Psoas muscle (tissue), 8 donors: Measurements from ENCODE around the gene RAPH1. TPM values are rescaled to one million over a fixed set of nuclear protein-coding genes. Genes with fewer than 3 reads are reported as not detected.

Experiments used
- ATAC-seq, 4 donors: fragments of 200-7000 bp; cut with Tn5 transposase; one replicate each; pipeline ENCODE4 v1.9.1; 2020; ENCODE audit warnings: moderate library complexity in 3 of 4, mild to moderate bottlenecking in 2 of 4
- DNase-seq, 2 donors: peaks; one replicate each; pipeline ENCODE4 v3.0.0-alpha.2; 2020
- H3K27ac ChIP-seq: fragments of 200-600 bp; one replicate; pipeline ENCODE4 v1.8.0; 2022
- H3K27me3 ChIP-seq, 3 donors: fragments of 200-600 bp in 1 of 3; one replicate each; pipeline versions ENCODE4 v1.6.1 to v1.8.0; 2013 to 2022; ENCODE audit warnings: low read length in 2 of 3, mild to moderate bottlenecking in 2 of 3, moderate library complexity in 1 of 3; ENCODE audit not compliant: insufficient read depth in 3 of 3
- H3K36me3 ChIP-seq, 2 donors: fragments of 200-600 bp in 1 of 2; one replicate each; pipeline versions ENCODE4 v1.6.1 to v1.8.0; 2013 to 2022; ENCODE audit warnings: low read depth in 1 of 2, mild to moderate bottlenecking in 1 of 2, moderate library complexity in 1 of 2; ENCODE audit not compliant: insufficient read depth in 1 of 2
- H3K4me1 ChIP-seq: fragments of 200-600 bp; one replicate; pipeline ENCODE4 v1.8.0; 2022
- H3K4me3 ChIP-seq: fragments of 200-600 bp; one replicate; pipeline ENCODE4 v1.8.0; 2022; ENCODE audit warnings: mild to moderate bottlenecking
- H3K9me3 ChIP-seq: fragments of 200-600 bp; one replicate; pipeline ENCODE4 v1.8.0; 2022
- CTCF ChIP-seq: fragments of 200-600 bp; IDR thresholded peaks from one replicate; pipeline ENCODE4 v1.8.0; 2022; ENCODE audit warnings: antibody characterized with exemption
- WGBS, 3 donors: extraction: QIAGEN DNeasy Blood & Tissue Kit; methylation state at CpG; one replicate each; pipeline versions ENCODE4 v1.1.6 to v1.1.7; 2013; 5-methylcytosine and 5-hydroxymethylcytosine counted together
- intact Hi-C, 2 donors: fragments of 100-400 bp; cut with DNase I; formaldehyde crosslinking; loops; one replicate each; pipeline versions ENCODE4 v1.11.0 to v1.14.2; 2022
- polyA plus RNA-seq, 3 donors: library from polyadenylated mRNA; stranded (reverse); fragments of 200-250 nt; gene quantifications; one replicate each; pipeline ENCODE4 v1.2.3, GENCODE V29; 2013
- total RNA-seq, 4 donors: library from RNA; stranded (reverse); fragmentation: NEBNext Ultra II Directional in 2 of 4; extraction: Animal tissue kit (Norgen Biotek cat#: 25700) in 2 of 4; gene quantifications; one replicate each; pipeline versions ENCODE4 v1.2.1 to v1.2.4, GENCODE V29; 2021 to 2023
- donor health status: healthy with polysubstance abuse.
- donor health status: DM: no; HTN: no; CAD: no; lungs with moderate emphysema.
- donor health status: Bipolar disorder and iron deficiency.
- donor health status: healthy.
- donor health status: DM: yes; HTN: yes; CAD: no.
- donor health status: DM: no; HTN: no; CAD: no.
- donor health status: DM: no; HTN: no; CAD: no.
- donor health status: DM: yes; HTN: yes; CAD: no.

The RAPH1 gene
- total and polyA plus RNA-seq, 7 donors, result 4.3 to 47.6 (median 21.9) TPM

GRCh38 chr2:203550266-203550665 lies 15.2 kb upstream of the RAPH1 start:
- Histone ChIP-seq H3K27ac (no peak overlapping the region), H3K36me3 (no peaks in the 10 kb centered on the region), H3K4me3 (no peak overlapping the region), H3K4me1 (no peaks in the 10 kb centered on the region), H3K27me3 (no peaks in the 10 kb centered on the region), H3K9me3 (no peaks in the 10 kb centered on the region)
- ATAC-seq, result no peak
- WGBS, 3 donors, result 93 to 96% (median 94%) methylated on average over 2 of the region's 2 CpGs
- TF ChIP-seq CTCF, result no peak
- DNase-seq, result no peak
- intact Hi-C loops, result no loop called here

GRCh38 chr2:203549406-203549805 lies 14.3 kb upstream of the RAPH1 start:
- ATAC-seq (no peak), DNase-seq (no peak)
- H3K27ac ChIP-seq, result no peak overlapping the region
- no peak overlapping the region for H3K4me3 ChIP-seq
- H3K27me3 ChIP-seq, result no peaks in the 10 kb centered on the region
- no peak for TF ChIP-seq CTCF
- H3K9me3 ChIP-seq, result no peaks in the 10 kb centered on the region
- intact Hi-C loops, result no loop called here
- H3K36me3 ChIP-seq, result no peaks in the 10 kb centered on the region
- H3K4me1 ChIP-seq, result no peaks in the 10 kb centered on the region

GRCh38 chr2:203548887-203549286 lies 13.8 kb upstream of the RAPH1 start:
- no peak for TF ChIP-seq CTCF
- no peaks in the 10 kb centered on the region for H3K4me1 ChIP-seq
- DNase-seq (no peak), ATAC-seq (no peak)
- no peaks in the 10 kb centered on the region for H3K27me3 ChIP-seq
- no peak overlapping the region for H3K27ac ChIP-seq
- intact Hi-C loops, result no loop called here
- H3K4me3 ChIP-seq, result no peak overlapping the region
- no peaks in the 10 kb centered on the region for H3K36me3 ChIP-seq
- no peaks in the 10 kb centered on the region for H3K9me3 ChIP-seq

GRCh38 chr2:203547356-203547755 lies 12.3 kb upstream of the RAPH1 start:
- intact Hi-C loops, result no loop called here
- no peak for TF ChIP-seq CTCF
- ATAC-seq, result no peak

GRCh38 chr2:203544402-203544801 lies 9.3 kb upstream of the RAPH1 start:
- H3K27ac ChIP-seq, result no peak overlapping the region
- WGBS, 3 donors, result 92 to 97% (median 96%) methylated on average over 4 of the region's 4 CpGs
- H3K4me3 ChIP-seq, result no peak overlapping the region
- H3K4me1 ChIP-seq, result no peaks in the 10 kb centered on the region
- no peak for TF ChIP-seq CTCF
- no peaks in the 10 kb centered on the region for H3K36me3 ChIP-seq
- intact Hi-C loops, result no loop called here
- H3K9me3 ChIP-seq, result no peaks in the 10 kb centered on the region
- H3K27me3 ChIP-seq, result no peaks in the 10 kb centered on the region
- ATAC-seq (no peak), DNase-seq (no peak)

More at GRCh38 chr2:203547356-203547755, 12.3 kb upstream of the RAPH1 start:
- 42 to 50% (median 43%) methylated on average over 1 of the region's 1 CpG for WGBS, 3 donors
- no peak overlapping the region for H3K4me3 ChIP-seq
- no peak for DNase-seq
- H3K4me1 ChIP-seq, result no peaks in the 10 kb centered on the region
- H3K36me3 ChIP-seq, result no peaks in the 10 kb centered on the region
- no peak overlapping the region for H3K27ac ChIP-seq
- no peaks in the 10 kb centered on the region for H3K27me3 ChIP-seq
- H3K9me3 ChIP-seq, result no peaks in the 10 kb centered on the region
